ENCODE measurements around the gene RNU1-3. TPM values are rescaled to one million over a fixed set of nuclear protein-coding genes. Genes with fewer than 3 reads are reported as not detected.
A peak's percentile ranks its signal among the peaks of the same experiment; 100 is the strongest.
"Not testable (repeated sequence)": the region's sequence is repeated elsewhere in the genome, so short reads cannot be mapped to it uniquely, and the experiment has no call there.

The RNU1-3 gene
- total and polyA plus RNA-seq, 4 experiments from 2014 or later = 3,010 to 3,866 TPM; not detected in 2

DNA sequence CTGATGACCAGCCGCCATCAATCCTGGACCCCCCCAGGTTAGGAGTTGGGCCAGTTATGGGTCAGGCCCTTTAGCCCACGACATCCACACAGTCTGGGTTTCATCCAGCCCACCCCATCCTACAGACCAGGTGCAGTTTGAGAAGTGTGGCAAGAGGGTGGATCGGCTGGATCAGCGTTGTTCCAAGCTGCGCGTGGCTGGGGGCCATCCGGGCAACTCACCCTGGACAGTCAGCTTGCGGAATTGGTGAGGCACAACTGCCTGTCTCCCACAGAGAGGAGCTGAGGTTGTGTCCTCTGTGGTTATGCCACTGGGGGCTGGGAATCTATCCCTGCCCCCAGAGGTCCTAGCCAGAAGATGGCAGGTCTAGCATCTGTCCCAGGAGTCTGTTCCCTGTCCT, 18.0 kb downstream of the RNU1-3 start:
- H3K4me1 Mint-ChIP-seq; H3K27me3 Mint-ChIP-seq; POLR2A ChIA-PET (ENCODE audit: partially characterized antibody); DNase-seq; H3K9me3 ChIP-seq (ENCODE audit: control insufficient read depth in 1 of 2, low read length in 2 of 2); H3K27ac ChIP-seq (ENCODE audit: low read depth, low read length); H3K9me3 Mint-ChIP-seq; H3K27ac Mint-ChIP-seq; CTCF ChIA-PET (ENCODE audit: partially characterized antibody); H3K36me3 ChIP-seq (ENCODE audit: insufficient read depth, low read length); H3K27me3 ChIP-seq (ENCODE audit: insufficient read depth, low read length); H3K4me3 Mint-ChIP-seq; H3K36me3 Mint-ChIP-seq; H3K4me3 ChIP-seq (ENCODE audit: low read length in 2 of 2); intact Hi-C loops (cut with micrococcal nuclease): not testable (repeated sequence)
- peaks cover 15% of the 10 kb centered on the region for H3K4me1 ChIP-seq (ENCODE audit: insufficient read depth, low read length)

DNA sequence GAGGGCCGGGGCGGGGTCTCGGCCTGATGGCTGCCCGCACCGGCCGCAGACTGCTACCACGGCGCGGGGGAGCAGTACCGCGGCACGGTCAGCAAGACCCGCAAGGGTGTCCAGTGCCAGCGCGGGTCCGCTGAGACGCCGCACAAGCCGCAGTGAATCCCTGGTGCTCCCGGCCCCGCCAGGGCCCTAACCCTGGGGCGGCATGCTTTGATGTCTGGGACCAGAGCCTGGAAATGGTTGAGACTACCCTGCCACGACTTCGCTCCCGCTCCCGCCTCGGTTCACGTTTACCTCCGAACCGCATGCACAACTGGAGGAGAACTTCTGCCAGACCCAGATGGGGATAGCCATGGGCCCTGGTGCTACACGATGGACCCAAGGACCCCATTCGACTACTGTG, 18.5 kb downstream of the RNU1-3 start:
- H3K36me3 Mint-ChIP-seq; H3K36me3 ChIP-seq (ENCODE audit: insufficient read depth, low read length); DNase-seq; H3K4me3 ChIP-seq (ENCODE audit: low read length in 2 of 2); H3K27ac ChIP-seq (ENCODE audit: low read depth, low read length); H3K4me1 Mint-ChIP-seq; H3K27me3 ChIP-seq (ENCODE audit: insufficient read depth, low read length); H3K9me3 Mint-ChIP-seq; H3K27ac Mint-ChIP-seq; POLR2A ChIA-PET (ENCODE audit: partially characterized antibody); CTCF ChIA-PET (ENCODE audit: partially characterized antibody); intact Hi-C loops (cut with micrococcal nuclease); H3K27me3 Mint-ChIP-seq; H3K9me3 ChIP-seq (ENCODE audit: control insufficient read depth in 1 of 2, low read length in 2 of 2): not testable (repeated sequence)
- peaks cover 20% of the 10 kb centered on the region for H3K4me1 ChIP-seq (ENCODE audit: insufficient read depth, low read length)
- H3K4me3 Mint-ChIP-seq = peak overlapping the region in 3 of 8 donors; percentile 28 to 43 (median 30)

DNA sequence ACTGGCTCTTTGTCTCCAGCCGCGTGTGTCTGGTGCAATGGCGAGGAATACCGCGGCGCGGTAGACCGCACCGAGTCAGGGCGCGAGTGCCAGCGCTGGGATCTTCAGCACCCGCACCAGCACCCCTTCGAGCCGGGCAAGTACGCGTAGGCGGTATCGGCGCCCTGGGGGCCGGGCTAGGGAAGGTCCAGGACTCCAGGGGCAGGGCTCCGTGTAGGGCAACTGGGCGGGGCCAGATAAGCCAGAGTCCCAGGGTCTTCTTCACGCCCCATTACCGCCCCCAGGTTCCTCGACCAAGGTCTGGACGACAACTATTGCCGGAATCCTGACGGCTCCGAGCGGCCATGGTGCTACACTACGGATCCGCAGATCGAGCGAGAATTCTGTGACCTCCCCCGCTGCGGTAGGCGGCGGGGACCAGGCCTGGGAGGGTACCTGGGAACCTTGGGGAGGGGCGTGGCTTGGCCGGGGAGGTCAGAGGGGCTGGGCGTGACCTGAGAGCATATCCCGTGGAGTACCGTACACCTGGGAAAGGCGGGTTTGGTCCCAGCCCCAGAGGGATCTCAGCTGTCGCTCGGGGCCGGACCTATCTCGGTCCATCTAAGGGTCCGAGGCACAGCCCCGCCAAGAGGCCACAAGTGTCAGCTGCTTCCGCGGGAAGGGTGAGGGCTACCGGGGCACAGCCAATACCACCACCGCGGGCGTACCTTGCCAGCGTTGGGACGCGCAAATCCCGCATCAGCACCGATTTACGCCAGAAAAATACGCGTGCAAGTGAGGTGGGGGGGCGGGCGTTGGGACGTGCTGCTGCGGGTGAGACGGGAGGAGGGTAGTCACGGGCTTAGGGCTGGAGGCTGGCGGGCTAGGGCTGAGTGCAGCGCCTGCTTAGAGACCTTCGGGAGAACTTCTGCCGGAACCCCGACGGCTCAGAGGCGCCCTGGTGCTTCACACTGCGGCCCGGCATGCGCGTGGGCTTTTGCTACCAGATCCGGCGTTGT, 19.3 kb downstream of the RNU1-3 start:
- H3K36me3 ChIP-seq (ENCODE audit: insufficient read depth, low read length); H3K36me3 Mint-ChIP-seq; H3K9me3 Mint-ChIP-seq; H3K27me3 Mint-ChIP-seq; H3K9me3 ChIP-seq (ENCODE audit: control insufficient read depth in 1 of 2, low read length in 2 of 2); POLR2A ChIA-PET (ENCODE audit: partially characterized antibody); H3K27ac ChIP-seq (ENCODE audit: low read depth, low read length); H3K4me1 Mint-ChIP-seq; H3K4me3 ChIP-seq (ENCODE audit: low read length in 2 of 2); H3K27me3 ChIP-seq (ENCODE audit: insufficient read depth, low read length); CTCF ChIA-PET (ENCODE audit: partially characterized antibody); intact Hi-C loops (cut with micrococcal nuclease): not testable (repeated sequence)
- Mint-ChIP-seq H3K27ac (peak overlapping the region in 2 of 7 donors; percentile 25 to 62), H3K4me3 (peak overlapping the region; percentile 60 to 78 (median 76))
- DNase-seq = peak in 4 of 5 donors; percentile 29 to 58 (median 46)
- peaks cover 28% of the 10 kb centered on the region for H3K4me1 ChIP-seq (ENCODE audit: insufficient read depth, low read length)

DNA sequence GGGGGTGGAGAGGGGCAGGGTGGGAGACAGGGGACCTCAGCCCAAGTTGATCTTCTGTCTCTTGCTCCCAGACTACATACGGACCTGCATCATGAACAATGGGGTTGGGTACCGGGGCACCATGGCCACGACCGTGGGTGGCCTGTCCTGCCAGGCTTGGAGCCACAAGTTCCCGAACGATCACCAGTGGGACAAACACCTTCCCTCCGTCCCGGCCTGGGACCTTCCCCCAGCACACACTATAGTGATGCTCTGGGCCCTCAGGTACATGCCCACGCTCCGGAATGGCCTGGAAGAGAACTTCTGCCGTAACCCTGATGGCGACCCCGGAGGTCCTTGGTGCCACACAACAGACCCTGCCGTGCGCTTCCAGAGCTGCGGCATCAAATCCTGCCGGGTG, 20.0 kb downstream of the RNU1-3 start:
- CTCF ChIA-PET (ENCODE audit: partially characterized antibody); H3K27me3 ChIP-seq (ENCODE audit: insufficient read depth, low read length); H3K27ac ChIP-seq (ENCODE audit: low read depth, low read length); H3K36me3 Mint-ChIP-seq; H3K4me1 Mint-ChIP-seq; H3K9me3 ChIP-seq (ENCODE audit: control insufficient read depth in 1 of 2, low read length in 2 of 2); H3K36me3 ChIP-seq (ENCODE audit: insufficient read depth, low read length); H3K27me3 Mint-ChIP-seq; H3K9me3 Mint-ChIP-seq; H3K4me3 ChIP-seq (ENCODE audit: low read length in 2 of 2); DNase-seq; intact Hi-C loops (cut with micrococcal nuclease); H3K4me3 Mint-ChIP-seq: not testable (repeated sequence)
- peak overlapping the region in 1 of 7 donors; percentile 75 for H3K27ac Mint-ChIP-seq
- H3K4me1 ChIP-seq (ENCODE audit: insufficient read depth, low read length) = peaks cover 36% of the 10 kb centered on the region
- POLR2A ChIA-PET (ENCODE audit: partially characterized antibody) = interaction anchor here (2.0 kb wide), 1 partner anchor 34 kb away, joined by 6 read pairs; the partner anchor contains the start of gene NBPF1

DNA sequence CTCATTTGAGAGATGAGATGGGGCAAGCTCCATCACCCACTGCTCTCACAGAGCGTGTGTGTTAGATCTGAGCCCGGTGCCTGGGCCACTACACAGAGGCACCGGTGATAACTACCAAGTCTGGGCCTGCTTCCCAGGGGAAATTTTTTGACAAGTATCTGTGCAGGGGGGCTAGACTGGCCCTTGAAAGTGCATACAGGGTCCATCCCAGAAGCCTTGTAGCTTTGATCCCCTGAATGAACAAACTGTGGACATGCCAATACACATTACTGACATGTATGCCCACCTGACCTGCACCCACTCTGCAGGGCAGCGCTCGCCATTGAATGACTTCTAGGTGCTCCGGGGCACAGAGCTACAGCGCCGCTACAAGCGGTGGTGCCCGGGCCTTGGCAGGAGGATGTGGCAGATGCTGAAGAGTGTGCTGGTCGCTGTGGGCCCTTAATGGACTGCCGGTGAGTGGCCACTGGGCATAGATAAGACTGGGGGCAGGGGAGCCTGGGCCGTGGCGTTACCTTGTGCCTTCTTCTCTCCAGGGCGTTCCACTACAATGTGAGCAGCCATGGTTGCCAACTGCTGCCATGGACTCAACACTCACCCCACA, 20.6 kb downstream of the RNU1-3 start:
- H3K9me3 ChIP-seq (ENCODE audit: control insufficient read depth in 1 of 2, low read length in 2 of 2); H3K27me3 Mint-ChIP-seq; H3K27me3 ChIP-seq (ENCODE audit: insufficient read depth, low read length); intact Hi-C loops (cut with micrococcal nuclease); H3K4me3 ChIP-seq (ENCODE audit: low read length in 2 of 2); CTCF ChIA-PET (ENCODE audit: partially characterized antibody); H3K4me1 Mint-ChIP-seq; H3K27ac ChIP-seq (ENCODE audit: low read depth, low read length); H3K36me3 ChIP-seq (ENCODE audit: insufficient read depth, low read length); H3K9me3 Mint-ChIP-seq; H3K36me3 Mint-ChIP-seq: not testable (repeated sequence)
- Mint-ChIP-seq H3K4me3 (peak overlapping the region in 4 of 8 donors; percentile 6 to 29 (median 20)), H3K27ac (peak overlapping the region in 5 of 7 donors; percentile 18 to 75 (median 48))
- DNase-seq = peak in 1 of 5 donors; percentile 33
- POLR2A ChIA-PET (ENCODE audit: partially characterized antibody) = interaction anchor here (1.7 to 2.0 kb wide), 2 partner anchors 33 to 133 kb away, joined by 6 read pairs; partner anchors contain the start of genes NBPF1 and RNU1-1
- H3K4me1 ChIP-seq (ENCODE audit: insufficient read depth, low read length) = peaks cover 41% of the 10 kb centered on the region

DNA sequence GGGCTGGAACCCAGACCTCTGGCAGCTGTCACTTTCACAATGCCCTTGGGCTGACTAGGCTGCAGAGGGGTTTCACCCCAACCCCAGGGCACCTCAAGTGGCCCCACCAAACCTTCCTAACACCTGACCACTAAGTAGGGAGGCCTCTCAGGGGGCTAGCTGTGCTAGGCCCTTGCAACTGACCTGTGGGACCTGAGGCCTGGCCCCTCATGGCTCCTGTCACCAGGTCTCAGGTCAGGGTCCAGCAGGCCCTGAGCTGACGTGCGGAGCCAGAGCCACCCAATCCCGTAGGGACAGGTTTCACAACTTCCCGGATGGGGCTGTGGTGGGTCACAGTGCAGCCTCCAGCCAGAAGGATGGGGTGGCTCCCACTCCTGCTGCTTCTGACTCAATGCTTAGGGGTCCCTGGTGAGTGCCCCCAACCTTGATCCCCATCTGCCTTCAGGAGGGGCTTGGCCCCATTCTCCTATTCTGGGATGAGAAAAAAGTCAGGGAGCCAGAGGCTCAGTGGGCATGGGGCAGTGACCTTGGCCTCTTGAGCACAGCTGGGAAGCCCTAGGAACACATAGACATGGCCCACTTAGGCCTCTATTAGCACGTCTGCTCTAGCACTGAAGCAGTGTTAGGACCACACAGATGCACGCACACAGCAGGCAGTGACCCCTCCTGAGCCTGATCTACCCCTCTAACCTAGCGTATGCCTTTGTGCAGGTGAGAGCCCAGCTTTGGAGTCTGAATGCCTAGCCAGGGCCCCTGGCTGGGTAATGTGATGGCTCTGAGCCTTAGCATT, 21.3 kb downstream of the RNU1-3 start:
- H3K27me3 ChIP-seq (ENCODE audit: insufficient read depth, low read length); H3K4me3 Mint-ChIP-seq; H3K4me1 Mint-ChIP-seq; CTCF ChIA-PET (ENCODE audit: partially characterized antibody); H3K27ac Mint-ChIP-seq; H3K9me3 ChIP-seq (ENCODE audit: control insufficient read depth in 1 of 2, low read length in 2 of 2); H3K36me3 Mint-ChIP-seq; intact Hi-C loops (cut with micrococcal nuclease); H3K9me3 Mint-ChIP-seq; H3K36me3 ChIP-seq (ENCODE audit: insufficient read depth, low read length); H3K27me3 Mint-ChIP-seq: not testable (repeated sequence)
- POLR2A ChIA-PET (ENCODE audit: partially characterized antibody) = interaction anchor here (1.0 to 2.0 kb wide), 5 partner anchors 33 to 275 kb away, joined by 4 to 9 read pairs (median 6); partner anchors contain the start of genes NBPF1 and RNU1-1
- DNase-seq = peak in 2 of 5 donors; percentile 30 to 33
- Histone ChIP-seq H3K27ac (ENCODE audit: low read depth, low read length) (peak overlapping the region; percentile 76), H3K4me3 (ENCODE audit: low read length in 2 of 2) (peak overlapping the region; percentile 96 to 99), H3K4me1 (ENCODE audit: insufficient read depth, low read length) (peaks cover 45% of the 10 kb centered on the region)

Measured in CD4-positive, alpha-beta memory T cell (primary cell).